ENCODE results near the gene CENPP. TPM values are rescaled to one million over a fixed set of nuclear protein-coding genes. Genes with fewer than 3 reads are reported as not detected.

Gene CENPP
- total RNA-seq, 4 donors from 2014 or later, result 2.9 to 8.3 (median 4.9) TPM

- Histone ChIP-seq H3K4me3 (no peak overlapping the region), H3K36me3 (peaks cover 0 to 22% of the 10 kb centered on the region in 2 donors), H3K9me3 (no peaks in the 10 kb centered on the region), H3K27ac (no peak overlapping the region), H3K27me3 (no peaks in the 10 kb centered on the region), H3K4me1 (peaks cover 0 to 55% (median 15%) of the 10 kb centered on the region in 3 donors)
- no peak for ATAC-seq
- WGBS, 2 donors (ENCODE audit: low coverage in 1 of 2), result 83 to 100% methylated on average over 1 to 3 of the region's 6 CpGs
- no peak for TF ChIP-seq POLR2AphosphoS5 (IDR thresholded peaks at IDR 0.05)
- TF ChIP-seq EP300 (IDR thresholded peaks at IDR 0.05), result no peak
- TF ChIP-seq CTCF (IDR thresholded peaks at IDR 0.05), result no peak
- TF ChIP-seq POLR2A (IDR thresholded peaks at IDR 0.05), result no peak
Measured at GRCh38 chr9:92666236-92666635, 340.5 kb downstream of the CENPP start.

- Histone ChIP-seq H3K4me1 (peaks cover 0 to 60% (median 16%) of the 10 kb centered on the region in 3 donors), H3K27ac (no peak overlapping the region), H3K27me3 (no peaks in the 10 kb centered on the region), H3K4me3 (no peak overlapping the region), H3K36me3 (peaks cover 0 to 22% of the 10 kb centered on the region in 2 donors), H3K9me3 (no peaks in the 10 kb centered on the region)
- TF ChIP-seq POLR2AphosphoS5 (IDR thresholded peaks at IDR 0.05) (no peak), POLR2A (IDR thresholded peaks at IDR 0.05) (no peak), CTCF (IDR thresholded peaks at IDR 0.05) (no peak), EP300 (IDR thresholded peaks at IDR 0.05) (no peak)
- no peak for ATAC-seq
- 100% methylated on average over 1 of the region's 8 CpGs for whole genome bisulfite sequencing, 2 donors (ENCODE audit: low coverage in 1 of 2)
Measured at GRCh38 chr9:92666912-92667532, 341.3 kb downstream of the CENPP start.

GRCh38 chr9:92668746-92669526 lies 343.2 kb downstream of the CENPP start:
- Histone ChIP-seq H3K27ac (peak overlapping the region; percentile 51 to 93 (median 89)), H3K36me3 (peaks cover 0 to 19% of the 10 kb centered on the region in 2 donors), H3K4me1 (peaks cover 0 to 60% (median 16%) of the 10 kb centered on the region in 3 donors), H3K4me3 (peak overlapping the region; percentile 73 to 92), H3K9me3 (no peaks in the 10 kb centered on the region), H3K27me3 (no peaks in the 10 kb centered on the region)
- WGBS, 2 donors (ENCODE audit: low coverage in 1 of 2), result 7 to 19% methylated on average over 9 to 10 of the region's 14 CpGs
- TF ChIP-seq CTCF (IDR thresholded peaks at IDR 0.05) (no peak), POLR2AphosphoS5 (IDR thresholded peaks at IDR 0.05) (peak; percentile 24), EP300 (IDR thresholded peaks at IDR 0.05) (no peak), POLR2A (IDR thresholded peaks at IDR 0.05) (peak in 1 of 2 donors; percentile 11)
- no peak for ATAC-seq

- 0% methylated on average over 4 to 6 of the region's 29 CpGs for WGBS, 2 donors (ENCODE audit: low coverage in 1 of 2)
- H3K27me3 ChIP-seq, result no peaks in the 10 kb centered on the region
- H3K4me3 ChIP-seq, result peak overlapping the region; percentile 73 to 92
- peak overlapping the region; percentile 51 to 93 (median 89) for H3K27ac ChIP-seq
- peaks cover 0 to 14% of the 10 kb centered on the region in 2 donors for H3K36me3 ChIP-seq
- no peak for ATAC-seq
- H3K4me1 ChIP-seq, result peaks cover 0 to 57% (median 16%) of the 10 kb centered on the region in 3 donors
- TF ChIP-seq POLR2A (IDR thresholded peaks at IDR 0.05), result no peak
- no peak for TF ChIP-seq EP300 (IDR thresholded peaks at IDR 0.05)
- TF ChIP-seq POLR2AphosphoS5 (IDR thresholded peaks at IDR 0.05), result no peak
- no peak for TF ChIP-seq CTCF (IDR thresholded peaks at IDR 0.05)
- H3K9me3 ChIP-seq, result no peaks in the 10 kb centered on the region
Measured at GRCh38 chr9:92669527-92669889, 343.8 kb downstream of the CENPP start.

Small RNA genes within 50 kb of the gene (small RNA-seq; reads per million reads assigned to genes)
- gene AL157827.1 (0 reads per million in 4 donors), gene MIR3651 (0 reads per million in 4 donors), gene MIR4670 (0 reads per million in 4 donors), gene SNORA84 (0.51 to 4.9 (median 0.58) reads per million in 4 donors)

Other genes starting within 250 kb of the CENPP start
- gene SPTLC1, start 210.5 kb upstream of the CENPP start, total RNA-seq, result 10 to 100 TPM; 56.0 to 73.9 (median 64.0) TPM
- gene IARS1, start 32.3 kb upstream of the CENPP start, total RNA-seq, result 10 to 100 TPM; 56.6 to 78.8 (median 75.0) TPM
- gene NOL8, start 603 bp upstream of the CENPP start, total RNA-seq, result 10 to 100 TPM; 15.6 to 42.2 (median 24.4) TPM
- gene OGN, start 78.6 kb downstream of the CENPP start, total RNA-seq, result 100 to 1,000 TPM in 1 of 4 donors, 10 to 100 TPM in 3; 12.9 to 101 (median 30.2) TPM
- gene OMD, start 98.5 kb downstream of the CENPP start, total RNA-seq, result 10 to 100 TPM; 11.4 to 45.2 (median 22.2) TPM
- 10 to 100 TPM in 3 of 4 donors, 1 to 10 TPM in 1; 5.3 to 46.4 (median 27.3) TPM for gene ASPN, start 156.6 kb downstream of the CENPP start, total RNA-seq
- gene ECM2, start 210.0 kb downstream of the CENPP start, total RNA-seq, result 10 to 100 TPM in 3 of 4 donors, 1 to 10 TPM in 1; 8.2 to 20.1 (median 14.2) TPM

Data from gastroesophageal sphincter (tissue), 4 donors.